Endometrial microvascular endothelial cells (primary cell): Measurements from ENCODE around the gene CEP57L1. TPM values are rescaled to one million over a fixed set of nuclear protein-coding genes. Genes with fewer than 3 reads are reported as not detected.
"Not testable (repeated sequence)": the region's sequence is repeated elsewhere in the genome, so short reads cannot be mapped to it uniquely, and the experiment has no call there.

Source experiments
- in situ Hi-C: cut with HindIII; loops from 2 replicates; pipeline ENCODE4 v1.10.0; 2017; ENCODE audit warnings: low sequenced_read_pairs, low pct_unique_long_range_greater_than_20kb; ENCODE audit errors: inconsistent ontology term
- total RNA-seq: library from RNA; depleted of rRNA; stranded (reverse); fragments of >200 nt; gene quantifications from one replicate; pipeline ENCODE4 v1.2.3, GENCODE V29; 2015; ENCODE audit errors: inconsistent ontology term

CEP57L1 gene
- total RNA-seq, 1 donor from 2014 or later, result 21.8 TPM

DNA sequence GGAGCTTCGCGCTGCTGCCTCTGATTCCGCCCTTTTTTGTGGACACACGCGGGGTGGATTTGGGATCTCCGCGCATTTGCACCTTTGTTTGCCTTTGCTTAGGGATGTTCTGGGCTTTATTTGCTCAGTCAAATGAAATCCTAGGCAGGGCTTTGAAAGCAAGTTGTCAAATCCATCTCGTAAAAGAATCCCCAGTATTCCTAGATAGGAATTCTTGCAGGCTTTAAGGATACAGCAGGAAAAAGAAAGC, 453 bp downstream of the CEP57L1 start:
- in situ Hi-C loops, result loop anchor here (25.0 kb wide), 1 partner anchor 558 kb away; no protein-coding TSS in a partner anchor

DNA sequence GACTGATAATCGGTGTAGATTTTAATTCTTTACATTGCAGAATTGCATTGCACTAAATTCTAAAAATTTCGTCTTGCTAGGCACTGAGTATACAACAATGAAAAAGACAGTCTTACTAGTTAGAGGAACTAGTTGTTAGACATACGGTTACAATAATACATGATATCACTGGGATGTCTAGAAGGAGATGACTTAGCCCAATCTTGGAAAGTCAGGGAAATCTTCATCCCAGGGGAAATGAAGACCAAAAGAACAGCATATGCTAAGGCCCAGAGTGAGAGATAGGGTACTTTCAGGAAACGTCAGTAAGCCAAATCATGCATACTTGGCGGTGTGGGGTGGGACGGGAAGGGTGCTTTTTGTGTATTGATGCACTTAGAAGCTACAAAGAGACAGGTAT, 901 bp downstream of the CEP57L1 start:
- in situ Hi-C loops, result loop anchor here (25.0 kb wide), 1 partner anchor 559 kb away; no protein-coding TSS in a partner anchor

- in situ Hi-C loops, result loop anchor here (25.0 kb wide), 1 partner anchor 560 kb away; no protein-coding TSS in a partner anchor
Measured at GRCh38 chr6:109097661-109098060, 2.4 kb downstream of the CEP57L1 start.

DNA sequence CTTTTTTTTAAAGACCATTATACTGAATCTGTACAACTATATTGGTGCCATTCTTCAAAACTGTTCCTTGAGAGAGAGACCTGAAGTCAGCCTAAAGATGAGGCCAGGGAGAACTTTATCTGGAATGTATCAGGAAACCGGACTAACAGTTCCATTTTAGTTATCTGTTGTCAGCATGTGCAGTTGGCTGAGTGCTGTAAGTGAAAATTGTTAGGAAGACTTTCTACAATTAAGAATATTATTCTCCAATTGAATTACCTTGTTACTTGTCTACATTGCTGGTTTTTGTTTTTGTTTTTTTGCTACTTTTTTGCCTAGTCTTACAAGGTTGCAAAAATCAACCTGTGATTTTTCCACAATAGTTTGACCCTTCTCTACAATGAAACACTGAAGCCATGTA, 7.5 kb downstream of the CEP57L1 start:
- in situ Hi-C loops, result no loop called here

GRCh38 chr6:109103942-109104341, 8.6 kb downstream of the CEP57L1 start:
- in situ Hi-C loops, result no loop called here

DNA sequence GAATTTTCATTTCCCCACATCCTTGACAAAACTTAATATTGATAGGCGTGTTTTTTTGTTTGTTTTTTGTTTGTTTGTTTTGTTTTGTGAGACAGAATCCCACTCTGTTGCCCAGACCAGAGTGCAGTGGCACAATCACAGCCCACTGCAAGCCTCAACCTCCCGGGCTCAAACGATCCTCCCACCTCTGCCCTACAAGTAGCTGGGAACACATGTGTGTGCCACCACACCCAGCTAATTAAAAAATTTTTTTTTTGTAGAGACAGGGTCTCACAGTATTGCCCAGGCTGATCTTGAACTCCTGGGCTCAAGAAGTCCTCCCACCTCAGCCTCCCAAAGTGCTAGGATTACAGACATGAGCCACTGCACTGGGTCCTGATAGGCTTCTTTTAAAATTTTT, 9.2 kb downstream of the CEP57L1 start:
- in situ Hi-C loops, result no loop called here

DNA sequence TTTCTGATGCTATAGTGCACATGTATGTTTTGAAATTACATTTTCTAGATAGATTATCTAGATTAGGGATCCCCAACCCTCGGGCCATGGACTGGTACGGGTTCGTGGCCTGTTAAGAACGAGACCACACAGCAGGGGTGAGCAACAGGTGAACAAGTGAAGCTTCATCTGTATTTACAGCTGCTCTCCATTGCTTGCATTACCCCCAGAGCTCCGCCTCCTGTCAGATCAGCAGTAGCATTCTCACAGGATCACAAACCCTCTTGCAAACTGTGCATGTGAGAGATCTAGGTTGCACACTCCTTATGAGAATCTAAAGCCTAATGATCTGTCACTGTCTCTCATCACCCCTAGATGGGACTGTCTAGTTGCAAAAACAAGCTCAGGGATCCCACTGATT, 10.4 kb downstream of the CEP57L1 start:
- in situ Hi-C loops, result no loop called here

DNA sequence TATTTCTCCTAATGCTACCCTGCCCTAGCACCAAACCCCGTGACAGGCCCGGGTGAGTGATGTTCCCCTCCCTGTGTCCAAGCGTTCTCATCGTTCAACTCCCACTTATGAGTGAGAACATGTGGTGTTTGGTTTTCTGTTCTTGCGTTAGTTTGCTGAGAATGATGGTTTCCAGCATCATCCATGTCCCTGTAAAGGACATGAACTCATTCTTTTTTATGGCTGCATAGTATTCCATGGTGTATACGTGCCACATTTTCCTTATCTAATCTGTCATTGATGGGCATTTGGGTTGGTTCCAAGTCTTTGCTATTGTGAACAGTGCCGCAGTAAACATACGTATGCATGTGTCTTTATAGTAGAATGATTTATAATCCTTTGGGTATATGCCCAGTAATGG, 14.4 kb downstream of the CEP57L1 start:
- in situ Hi-C loops, result not testable (repeated sequence)

- in situ Hi-C loops, result not testable (repeated sequence)
Measured at GRCh38 chr6:109112663-109113062, 17.4 kb downstream of the CEP57L1 start.

GRCh38 chr6:109117346-109118035, 22.2 kb downstream of the CEP57L1 start:
- in situ Hi-C loops, result no loop called here

GRCh38 chr6:109118337-109118736, 23.0 kb downstream of the CEP57L1 start:
- in situ Hi-C loops, result no loop called here

DNA sequence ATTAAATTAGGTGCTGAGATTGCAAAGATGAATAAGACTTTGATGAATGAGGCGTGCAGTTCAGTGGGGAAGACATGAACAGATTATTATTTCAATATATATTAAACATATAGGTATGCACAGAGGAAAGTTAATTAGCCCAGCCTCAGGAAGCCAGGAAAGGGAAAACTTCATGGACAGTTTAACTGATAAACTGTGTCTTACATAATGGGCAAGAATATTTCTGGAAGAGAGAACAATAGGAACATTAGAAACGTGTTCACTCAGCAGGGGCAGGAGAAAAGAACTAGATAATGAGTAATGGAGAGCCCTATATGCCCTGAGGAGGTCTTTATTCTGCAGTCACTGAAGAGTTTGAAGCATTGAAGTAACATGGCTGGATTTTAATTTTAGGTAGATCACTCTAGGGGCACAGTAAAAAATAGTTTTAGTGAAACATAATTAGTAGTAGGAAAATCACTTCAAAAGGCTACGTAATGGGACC, 23.6 kb downstream of the CEP57L1 start:
- in situ Hi-C loops, result no loop called here

DNA sequence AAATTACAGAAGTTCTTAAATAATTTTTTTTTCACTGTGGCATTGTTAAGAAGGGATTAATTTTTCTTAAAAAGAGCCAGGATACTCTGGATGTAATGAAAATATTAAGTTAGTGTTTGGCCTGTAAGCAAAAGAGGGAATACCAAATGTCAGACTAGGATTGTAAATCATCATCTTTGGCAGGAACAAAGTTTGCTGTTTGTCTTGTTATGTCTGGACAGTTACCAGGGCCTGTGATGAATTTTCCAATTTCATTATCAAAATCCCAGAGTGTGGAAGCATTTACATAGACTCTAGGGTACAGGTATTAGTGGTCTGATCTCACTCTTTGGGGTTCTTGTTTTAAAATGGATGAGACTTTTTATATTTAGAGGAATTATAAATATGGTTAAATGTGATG, 26.1 kb downstream of the CEP57L1 start:
- in situ Hi-C loops, result no loop called here

DNA sequence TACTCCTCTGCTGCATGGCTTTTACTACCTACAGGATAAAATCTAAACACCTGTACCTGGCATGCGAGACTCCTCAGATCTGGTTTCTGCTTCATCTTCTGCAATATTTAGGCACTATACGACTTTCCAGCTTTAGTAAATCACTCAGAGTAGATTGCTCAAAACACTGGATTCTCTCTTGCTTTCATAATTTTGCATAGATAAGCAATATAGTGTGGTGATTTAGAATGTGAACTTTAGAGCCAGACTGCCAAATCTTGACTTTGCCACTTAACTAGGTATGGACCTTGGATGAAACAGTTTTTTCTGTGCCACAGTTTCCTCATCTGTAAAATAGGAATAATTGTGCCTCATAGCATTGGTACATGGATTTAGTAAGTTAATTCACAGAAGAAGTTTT, 28.9 kb downstream of the CEP57L1 start:
- in situ Hi-C loops, result no loop called here

DNA sequence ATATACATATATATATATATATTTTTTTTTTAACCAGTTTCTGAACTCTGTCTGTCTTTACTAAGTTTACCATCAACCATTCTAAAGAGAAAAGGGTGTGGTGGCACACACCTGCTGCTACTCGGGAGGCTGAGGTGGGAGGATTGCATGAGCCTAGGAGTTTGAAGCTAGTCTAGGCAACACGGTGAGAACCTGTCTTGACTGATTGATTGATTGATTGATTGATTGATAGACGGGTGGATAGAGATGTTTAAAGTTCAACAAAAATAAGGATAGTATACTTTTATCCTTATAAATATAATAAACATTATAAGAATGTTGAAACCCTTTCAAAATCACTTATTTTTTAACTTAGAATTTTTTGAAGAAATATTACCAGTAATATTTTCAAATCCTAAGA, 30.2 kb downstream of the CEP57L1 start:
- in situ Hi-C loops, result no loop called here

DNA sequence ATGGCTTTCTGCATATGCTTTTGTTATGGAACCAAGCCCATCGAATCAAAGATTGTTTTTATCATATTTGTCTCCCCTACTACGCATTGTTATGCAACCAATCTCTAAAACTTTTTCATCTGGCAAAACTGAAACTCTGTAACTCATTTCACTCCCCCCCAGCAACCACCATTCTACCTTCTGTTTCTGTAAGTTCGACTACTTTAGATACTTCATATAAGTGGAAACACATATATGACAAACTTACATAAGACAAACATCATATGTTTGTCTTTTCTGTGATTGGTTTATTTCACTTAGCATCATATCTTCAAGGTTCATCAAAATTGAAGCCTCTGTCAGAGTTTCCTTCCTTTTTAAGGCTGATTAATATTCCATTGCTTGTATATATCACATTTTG, 34.8 kb downstream of the CEP57L1 start:
- in situ Hi-C loops, result no loop called here

- in situ Hi-C loops, result not testable (repeated sequence)
Measured at GRCh38 chr6:109135600-109135999, 40.3 kb downstream of the CEP57L1 start.

- in situ Hi-C loops, result not testable (repeated sequence)
Measured at GRCh38 chr6:109136039-109136438, 40.7 kb downstream of the CEP57L1 start.

- in situ Hi-C loops, result not testable (repeated sequence)
Measured at GRCh38 chr6:109136530-109136929, 41.2 kb downstream of the CEP57L1 start.

DNA sequence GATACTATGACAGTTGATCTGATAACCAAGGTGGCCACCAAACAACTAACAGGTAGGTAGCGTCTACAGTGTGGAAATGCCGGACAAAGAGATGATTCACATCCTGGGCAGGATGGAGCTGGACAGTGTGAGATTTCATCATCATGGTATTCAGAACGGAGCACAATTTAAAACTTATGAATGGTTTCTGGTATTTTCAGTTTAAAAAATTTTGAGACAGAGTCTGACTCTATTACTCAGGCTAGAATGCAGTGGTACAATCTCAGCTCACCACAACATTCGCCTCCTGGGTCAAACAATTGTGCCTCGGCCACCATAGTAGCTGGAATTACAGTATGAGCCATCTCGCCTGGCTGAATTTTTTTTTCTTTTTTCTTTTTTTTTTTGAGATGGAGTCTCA, 43.8 kb downstream of the CEP57L1 start:
- in situ Hi-C loops, result no loop called here

GRCh38 chr6:109142067-109142466, 46.8 kb downstream of the CEP57L1 start:
- in situ Hi-C loops, result not testable (repeated sequence)
